Kidney epithelial cell (primary cell): Measurements from ENCODE around the gene CGB7. TPM values are rescaled to one million over a fixed set of nuclear protein-coding genes. Genes with fewer than 3 reads are reported as not detected.

Source experiments
- DNase-seq: peaks from one replicate; pipeline ENCODE4 v3.0.0-alpha.2; 2010; ENCODE audit warnings: low read depth
- H3K27me3 ChIP-seq: 2 replicates; pipeline ENCODE4 v1.6.0; 2011; ENCODE audit warnings: low read length; ENCODE audit not compliant: control insufficient read depth, insufficient read depth
- H3K36me3 ChIP-seq: 2 replicates; pipeline ENCODE4 v1.5.1; 2011; ENCODE audit warnings: low read length; ENCODE audit not compliant: control insufficient read depth, insufficient read depth
- H3K4me3 ChIP-seq: 2 replicates; pipeline ENCODE4 v1.5.1; 2011; ENCODE audit warnings: low read depth, mild to moderate bottlenecking, control low read depth, low read length
- CTCF ChIP-seq: IDR thresholded peaks from 2 replicates; pipeline ENCODE4 v1.5.1; 2011; ENCODE audit warnings: mild to moderate bottlenecking, moderate library complexity, low read length, control low read depth, inconsistent platforms; ENCODE audit not compliant: insufficient read depth, poor library complexity, severe bottlenecking
- total RNA-seq: library from RNA; depleted of rRNA; stranded (reverse); fragments of >200 nt; gene quantifications from 2 replicates; pipeline ENCODE4 v1.2.3, GENCODE V29; 2015

The CGB7 gene
- total RNA-seq, 1 donor from 2014 or later, result 5.5 TPM

DNA sequence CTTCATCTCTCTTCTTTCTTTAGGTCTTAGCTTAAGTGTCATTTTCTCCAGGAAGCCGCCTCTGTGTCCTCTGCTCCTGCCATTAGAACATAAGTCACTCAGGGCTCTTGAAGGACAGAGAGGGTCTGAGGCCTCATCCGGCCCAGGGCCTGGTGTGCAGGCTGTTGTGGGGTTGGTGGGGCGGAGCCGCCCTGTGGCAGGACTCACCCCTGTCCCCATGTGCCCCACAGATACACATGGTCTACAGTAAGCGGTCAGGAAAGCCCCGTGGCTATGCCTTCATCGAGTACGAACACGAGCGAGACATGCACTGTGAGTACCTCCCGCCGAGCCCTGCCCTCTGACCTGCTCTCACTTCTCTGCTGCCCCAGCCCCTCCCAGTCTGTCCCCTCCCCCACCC, 43.6 kb upstream of the CGB7 start:
- no peak overlapping the region for H3K4me3 ChIP-seq

DNA sequence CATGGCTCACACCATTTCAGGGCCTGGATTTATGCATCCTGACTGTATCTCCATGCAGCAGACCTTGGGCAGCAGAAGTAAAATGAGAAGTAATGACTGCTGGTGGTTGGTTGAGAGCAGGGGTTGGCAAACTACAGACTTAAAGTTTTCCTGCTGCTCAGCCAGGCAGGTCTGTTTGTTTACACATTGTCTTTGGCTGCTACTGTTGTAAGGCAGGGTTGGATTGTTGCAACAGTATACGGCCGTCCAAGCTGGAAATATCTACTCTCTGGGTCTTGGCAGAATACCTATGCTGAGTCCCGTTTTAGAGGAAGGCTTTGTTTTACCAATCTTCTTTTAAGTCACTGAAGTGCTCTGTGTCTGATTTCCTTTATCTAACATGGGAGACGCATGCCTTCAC, 41.2 kb upstream of the CGB7 start:
- Histone ChIP-seq H3K27me3 (no peaks in the 10 kb centered on the region), H3K36me3 (peaks cover 3% of the 10 kb centered on the region), H3K4me3 (no peak overlapping the region)
- TF ChIP-seq CTCF, result no peak
- no peak for DNase-seq

More for the DNA sequence above, 43.6 kb upstream of the CGB7 start:
- DNase-seq, result no peak
- Histone ChIP-seq H3K36me3 (peaks cover 6% of the 10 kb centered on the region), H3K27me3 (no peaks in the 10 kb centered on the region)
- TF ChIP-seq CTCF, result no peak

GRCh38 chr19:49097453-49098288, 40.1 kb upstream of the CGB7 start:
- H3K36me3 ChIP-seq, result peaks cover 3% of the 10 kb centered on the region
- TF ChIP-seq CTCF, result peak; percentile 97
- no peaks in the 10 kb centered on the region for H3K27me3 ChIP-seq
- no peak overlapping the region for H3K4me3 ChIP-seq
- DNase-seq, result no peak

DNA sequence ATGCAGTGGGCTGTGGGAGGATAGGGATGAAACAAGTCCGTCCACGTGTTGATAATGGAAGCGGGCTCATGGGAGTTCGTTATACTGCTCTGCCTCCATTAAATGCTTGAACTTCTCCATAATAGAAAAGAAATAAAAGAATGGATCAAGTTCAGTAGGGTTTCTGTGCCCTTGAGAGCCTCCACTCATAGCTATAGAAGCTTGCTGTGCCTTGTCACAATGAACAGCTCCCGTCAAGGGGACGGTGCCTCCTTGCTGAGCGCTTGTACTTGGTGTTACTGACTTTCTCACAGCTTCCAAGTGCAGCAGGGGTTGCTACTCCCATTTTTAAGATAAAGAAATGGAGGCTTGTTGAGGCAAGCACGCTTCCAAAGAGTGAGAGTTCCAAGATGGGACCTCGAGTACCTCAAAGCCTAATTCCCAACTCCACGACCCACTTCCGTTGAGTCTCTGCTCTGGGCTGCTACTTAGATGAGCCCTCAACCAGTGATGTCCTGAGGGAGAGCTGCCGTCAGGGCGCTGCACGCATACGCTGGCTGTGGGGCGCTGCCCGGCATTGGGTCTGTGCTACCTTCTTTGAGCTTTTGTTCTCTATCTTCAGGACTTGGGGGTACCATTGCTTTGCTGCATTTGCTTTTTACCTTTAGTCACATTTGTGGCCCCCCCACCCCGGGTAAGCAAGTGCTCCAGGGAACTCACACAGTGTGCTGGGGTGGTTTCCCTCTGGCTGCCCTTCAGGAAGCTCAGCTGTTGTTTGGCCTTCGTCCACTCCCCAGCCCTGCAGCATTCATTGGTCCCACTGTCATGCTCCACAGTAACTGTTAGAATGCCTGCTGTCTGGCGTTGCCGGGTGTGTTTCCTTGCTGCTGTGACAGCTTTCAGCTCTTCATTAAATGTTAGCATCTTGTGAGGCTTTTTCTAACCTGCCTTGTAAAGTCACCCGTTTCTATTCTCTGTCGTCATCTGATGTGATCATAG, 37.2 kb upstream of the CGB7 start:
- no peaks in the 10 kb centered on the region for H3K27me3 ChIP-seq
- no peak for DNase-seq
- H3K36me3 ChIP-seq, result peaks cover 3% of the 10 kb centered on the region

DNA sequence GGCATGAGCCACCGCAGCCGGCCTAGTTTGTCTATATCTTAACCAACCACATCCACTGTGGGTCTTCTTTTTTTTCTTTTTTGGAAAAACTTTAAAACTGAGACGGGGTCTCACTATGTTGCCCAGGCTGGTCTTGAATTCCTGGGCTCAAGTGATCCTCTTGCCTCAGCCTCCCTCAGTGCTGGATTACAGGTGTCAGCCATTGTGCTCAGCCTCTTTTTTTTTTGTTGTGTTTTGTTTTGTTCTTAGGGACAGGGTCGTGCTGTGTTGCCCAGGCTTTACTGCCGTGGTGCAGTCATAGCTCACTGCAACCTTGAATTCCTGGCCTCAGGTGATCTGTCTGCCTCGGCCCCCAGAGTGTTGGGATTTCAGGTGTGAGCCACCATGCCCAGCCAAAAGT, 35.1 kb upstream of the CGB7 start:
- TF ChIP-seq CTCF, result no peak
- no peak overlapping the region for H3K4me3 ChIP-seq
- H3K27me3 ChIP-seq, result no peaks in the 10 kb centered on the region
- no peak for DNase-seq
- peaks cover 3% of the 10 kb centered on the region for H3K36me3 ChIP-seq

More for the DNA sequence above, 37.2 kb upstream of the CGB7 start:
- TF ChIP-seq CTCF, result no peak
- H3K4me3 ChIP-seq, result no peak overlapping the region
